HepG2 (cell line): ENCODE data around the gene SF3B6. TPM values are rescaled to one million over a fixed set of nuclear protein-coding genes. Genes with fewer than 3 reads are reported as not detected.
A peak's percentile ranks its signal among the peaks of the same experiment; 100 is the strongest.

Experiments used
- ASH2L ChIP-seq: fragments of 300-600, 200-600 bp; sonication (generic); IDR thresholded peaks from 2 replicates; pipeline ENCODE4 v1.7.0; 2017; ENCODE audit warnings: low read depth, mild to moderate bottlenecking, moderate library complexity, mixed read lengths, low read length; ENCODE audit not compliant: insufficient read length
- CENPX ChIP-seq: sonication (generic); formaldehyde crosslinking; IDR thresholded peaks from 2 replicates; pipeline ENCODE4 v1.9.0; 2021; ENCODE audit warnings: mild to moderate bottlenecking, missing genetic modification reagents, moderate library complexity
- EHMT2 ChIP-seq: fragments of 200-600 bp; sonication (generic); IDR thresholded peaks from 2 replicates; pipeline ENCODE4 v1.7.0; 2017; ENCODE audit warnings: antibody characterized with exemption, low read depth, low read length, borderline replicate concordance
- ESRRA ChIP-seq: sonication (generic); formaldehyde crosslinking; IDR thresholded peaks from 2 replicates; pipeline ENCODE4 v1.5.1; 2020; ENCODE audit warnings: mild to moderate bottlenecking, low read depth, missing genetic modification reagents
- IRF2 ChIP-seq: IDR thresholded peaks from 2 replicates; pipeline ENCODE4 v1.6.1; 2018; ENCODE audit warnings: missing genetic modification reagents, missing compliant biosample characterization
- KAT7 ChIP-seq: IDR thresholded peaks from 2 replicates; pipeline ENCODE4 v1.6.1; 2018; ENCODE audit warnings: borderline replicate concordance, missing compliant biosample characterization
- MAFG ChIP-seq: sonication (generic); formaldehyde crosslinking; IDR thresholded peaks from 2 replicates; pipeline ENCODE4 v1.5.1; 2020; ENCODE audit warnings: mild to moderate bottlenecking, missing genetic modification reagents
- MXD4 ChIP-seq: IDR thresholded peaks from 2 replicates; pipeline ENCODE4 v1.6.1; 2016; ENCODE audit warnings: mild to moderate bottlenecking, missing biosample characterization, missing genetic modification reagents
- NCOA1 ChIP-seq: sonication (generic); formaldehyde crosslinking; IDR thresholded peaks from 2 replicates; pipeline ENCODE4 v1.9.0; 2021; ENCODE audit warnings: missing genetic modification reagents
- NFE2 ChIP-seq: sonication (generic); formaldehyde crosslinking; IDR thresholded peaks from 2 replicates; pipeline ENCODE4 v1.4.0; 2020; ENCODE audit warnings: missing genetic modification reagents
- NFIB ChIP-seq: sonication (generic); formaldehyde crosslinking; IDR thresholded peaks from 2 replicates; pipeline ENCODE4 v1.9.0; 2021; ENCODE audit warnings: missing genetic modification reagents, mild to moderate bottlenecking, borderline replicate concordance
- RFX5 ChIP-seq: IDR thresholded peaks from 2 replicates; pipeline ENCODE4 v1.6.1; 2011; ENCODE audit warnings: low read depth, low read length, improper control_type of control experiment
- SP1 ChIP-seq, 2 experiments: fragments of 450-650 bp in 1 of 2; sonication (generic) in 1 of 2; formaldehyde crosslinking in 1 of 2; IDR thresholded peaks; 2 replicates each; pipeline versions ENCODE4 v1.4.0 to v1.6.1; 2016 to 2020; ENCODE audit warnings: missing genetic modification reagents in 1 of 2
- SYNCRIP ChIP-seq: fragments of 200-400 bp; formaldehyde crosslinking; IDR thresholded peaks from 2 replicates; pipeline ENCODE4 v1.6.1; 2018; ENCODE audit warnings: mild to moderate bottlenecking, low read depth, low read length; ENCODE audit not compliant: insufficient read depth
- ZMYM3 ChIP-seq: sonication (generic); formaldehyde crosslinking; IDR thresholded peaks from 2 replicates; pipeline ENCODE4 v1.5.1; 2020; ENCODE audit warnings: mild to moderate bottlenecking, missing genetic modification reagents
- ZNF30 ChIP-seq: sonication (generic); formaldehyde crosslinking; IDR thresholded peaks from 2 replicates; pipeline ENCODE4 v1.5.0; 2020; ENCODE audit warnings: mild to moderate bottlenecking, missing genetic modification reagents
- ZNF558 ChIP-seq: sonication (generic); formaldehyde crosslinking; IDR thresholded peaks from 2 replicates; pipeline ENCODE4 v1.9.0; 2022; ENCODE audit warnings: mild to moderate bottlenecking, missing genetic modification reagents, borderline replicate concordance
- ZNF713 ChIP-seq: sonication (generic); formaldehyde crosslinking; IDR thresholded peaks from 2 replicates; pipeline ENCODE4 v1.4.0; 2020; ENCODE audit warnings: mild to moderate bottlenecking, missing genetic modification reagents
- ZNF768 ChIP-seq: sonication (generic); formaldehyde crosslinking; IDR thresholded peaks from 2 replicates; pipeline ENCODE4 v1.4.0; 2020; ENCODE audit warnings: missing genetic modification reagents
- polyA plus RNA-seq, 8 experiments: library from polyadenylated mRNA; depleted of rRNA in 3 of 8; stranded (reverse) in 7 of 8; unstranded in 1 of 8; fragments of >200 nt; fragmentation: Illumina TruSeq in 4 of 8; extraction: Trizol in 4 of 8; gene quantifications; 2 replicates each; pipeline versions ENCODE4 v1.2.1 to v1.2.3, GENCODE V29; 2011 to 2016; ENCODE audit warnings: low read depth in 4 of 8, missing spikeins in 1 of 8, mixed read lengths in 1 of 8; ENCODE audit not compliant: insufficient read depth in 1 of 8
- total RNA-seq, 5 experiments: library from RNA; depleted of rRNA; stranded (reverse); fragments of >200 nt; fragmentation: Illumina TruSeq; extraction: Trizol; gene quantifications; 2 replicates each; pipeline ENCODE4 v1.2.3, GENCODE V29; 2016; ENCODE audit warnings: low read depth in 1 of 5
- TF ChIP-seq, protein P1 (sequence below): sonication (generic); formaldehyde crosslinking; IDR thresholded peaks from 2 replicates; pipeline ENCODE4 v1.8.0; 2023; ENCODE audit warnings: mild to moderate bottlenecking, missing genetic modification reagents
- TF ChIP-seq, protein P2 (sequence below): sonication (generic); formaldehyde crosslinking; IDR thresholded peaks from 2 replicates; pipeline ENCODE4 v1.5.1; 2020; ENCODE audit warnings: missing genetic modification reagents, mild to moderate bottlenecking, borderline replicate concordance
- TF ChIP-seq, protein P3 (sequence below): sonication (generic); formaldehyde crosslinking; IDR thresholded peaks from 2 replicates; pipeline ENCODE4 v1.4.0; 2020; ENCODE audit warnings: mild to moderate bottlenecking, missing genetic modification reagents
- TF ChIP-seq, protein P4 (sequence below): IDR thresholded peaks from 2 replicates; pipeline ENCODE4 v1.6.1; 2016; ENCODE audit warnings: low read depth, borderline replicate concordance
- TF ChIP-seq, protein P5 (sequence below): sonication (generic); formaldehyde crosslinking; IDR thresholded peaks from 2 replicates; pipeline ENCODE4 v1.4.0; 2020; ENCODE audit warnings: missing genetic modification reagents, borderline replicate concordance

The SF3B6 gene
- total and polyA plus RNA-seq, 2 of the 13 experiments (the other 11 are each of a cell fraction or from before 2014, with no cell fraction given): 177 to 182 TPM

DNA sequence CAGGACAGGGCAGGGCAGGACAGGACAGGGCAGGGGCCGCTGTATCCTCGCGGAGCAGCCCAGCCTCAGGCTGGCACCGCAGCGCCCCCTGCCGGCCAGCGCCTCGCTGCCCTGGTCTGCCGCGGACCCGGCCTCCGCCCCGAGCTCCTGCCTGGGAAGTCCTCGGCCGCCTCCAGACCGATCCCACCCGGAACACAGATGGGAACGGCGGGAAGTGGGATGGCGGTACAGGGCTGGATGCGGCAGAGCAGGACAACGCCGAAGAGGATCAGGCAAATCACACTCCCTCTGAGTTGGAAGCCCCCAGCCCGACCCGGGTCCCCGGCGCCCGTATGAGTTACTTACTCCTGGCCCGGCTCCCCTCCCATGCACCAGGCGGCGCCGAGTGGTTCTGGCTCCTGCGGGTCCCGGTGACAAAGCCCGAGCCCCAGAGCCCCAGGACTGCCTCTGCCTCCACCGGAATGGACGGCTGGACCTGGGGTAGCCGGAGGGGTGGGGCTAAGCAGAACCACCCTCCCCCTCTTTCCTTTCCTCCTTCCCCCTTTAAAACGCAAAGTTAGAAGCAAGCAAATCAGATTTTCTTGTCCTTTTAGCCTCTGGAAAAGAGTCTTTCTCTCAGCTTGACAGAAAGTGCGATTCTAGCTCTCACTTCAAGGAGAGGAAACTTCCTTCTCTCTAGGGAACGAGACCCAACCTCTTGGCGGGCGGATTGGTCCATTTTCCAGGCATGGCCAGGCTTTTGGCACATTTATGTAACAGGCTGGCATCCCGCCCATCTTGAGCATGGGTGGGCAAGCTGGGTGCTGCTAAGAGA, 8.5 kb upstream of the SF3B6 start, which contains the start of gene TP53I3 (continued):
- TF ChIP-seq, protein P1, sequence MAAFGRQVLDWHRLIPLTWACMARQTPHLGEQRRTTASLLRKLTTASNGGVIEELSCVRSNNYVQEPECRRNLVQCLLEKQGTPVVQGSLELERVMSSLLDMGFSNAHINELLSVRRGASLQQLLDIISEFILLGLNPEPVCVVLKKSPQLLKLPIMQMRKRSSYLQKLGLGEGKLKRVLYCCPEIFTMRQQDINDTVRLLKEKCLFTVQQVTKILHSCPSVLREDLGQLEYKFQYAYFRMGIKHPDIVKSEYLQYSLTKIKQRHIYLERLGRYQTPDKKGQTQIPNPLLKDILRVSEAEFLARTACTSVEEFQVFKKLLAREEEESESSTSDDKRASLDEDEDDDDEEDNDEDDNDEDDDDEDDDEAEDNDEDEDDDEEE (CRISPR knock-in tag): 0 out of 2 replicates have a peak, but pooled peaks have one; percentile 63
- TF ChIP-seq, protein P2, sequence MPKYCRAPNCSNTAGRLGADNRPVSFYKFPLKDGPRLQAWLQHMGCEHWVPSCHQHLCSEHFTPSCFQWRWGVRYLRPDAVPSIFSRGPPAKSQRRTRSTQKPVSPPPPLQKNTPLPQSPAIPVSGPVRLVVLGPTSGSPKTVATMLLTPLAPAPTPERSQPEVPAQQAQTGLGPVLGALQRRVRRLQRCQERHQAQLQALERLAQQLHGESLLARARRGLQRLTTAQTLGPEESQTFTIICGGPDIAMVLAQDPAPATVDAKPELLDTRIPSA (CRISPR knock-in tag): peak; percentile 82; the same call in 1 of the 2 replicates
- TF ChIP-seq, protein P3, sequence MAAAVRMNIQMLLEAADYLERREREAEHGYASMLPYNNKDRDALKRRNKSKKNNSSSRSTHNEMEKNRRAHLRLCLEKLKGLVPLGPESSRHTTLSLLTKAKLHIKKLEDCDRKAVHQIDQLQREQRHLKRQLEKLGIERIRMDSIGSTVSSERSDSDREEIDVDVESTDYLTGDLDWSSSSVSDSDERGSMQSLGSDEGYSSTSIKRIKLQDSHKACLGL (CRISPR knock-in tag): peak; percentile 69; the same call in 1 of the 2 replicates
- TF ChIP-seq MAFG (CRISPR knock-in tag) (no peak), ASH2L (peak; percentile 71), NFIB (CRISPR knock-in tag) (no peak), SYNCRIP (no peak), IRF2 (CRISPR knock-in tag) (0 out of 2 replicates have a peak, but pooled peaks have one; percentile 58), ZMYM3 (CRISPR knock-in tag) (no peak; the same call in none of the 2 replicates), MXD4 (peak; percentile 3; the same call in 1 of the 2 replicates), SP1 (IDR thresholded peaks at IDR 0.05) (no peak), SP1 (CRISPR knock-in tag; IDR thresholded peaks at IDR 0.05) (peak; percentile 22; the same call in 1 of the 2 replicates), ZNF30 (CRISPR knock-in tag) (no peak), CENPX (CRISPR knock-in tag) (no peak), ZNF768 (CRISPR knock-in tag) (peak; percentile 87), ZNF558 (CRISPR knock-in tag) (peak; percentile 92; the same call in 1 of the 2 replicates), ZNF713 (CRISPR knock-in tag) (0 out of 2 replicates have a peak, but pooled peaks have one; percentile 13), NCOA1 (CRISPR knock-in tag) (no peak), KAT7 (CRISPR knock-in tag) (peak; percentile 87; the same call in 1 of the 2 replicates), EHMT2 (no peak), NFE2 (CRISPR knock-in tag) (no peak), ESRRA (no peak; the same call in 1 of the 2 replicates), RFX5 (no peak)
- TF ChIP-seq, protein P4, sequence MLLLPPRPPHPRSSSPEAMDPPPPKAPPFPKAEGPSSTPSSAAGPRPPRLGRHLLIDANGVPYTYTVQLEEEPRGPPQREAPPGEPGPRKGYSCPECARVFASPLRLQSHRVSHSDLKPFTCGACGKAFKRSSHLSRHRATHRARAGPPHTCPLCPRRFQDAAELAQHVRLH (CRISPR knock-in tag): peak; percentile 88; the same call in 1 of the 2 replicates
- TF ChIP-seq, protein P5, sequence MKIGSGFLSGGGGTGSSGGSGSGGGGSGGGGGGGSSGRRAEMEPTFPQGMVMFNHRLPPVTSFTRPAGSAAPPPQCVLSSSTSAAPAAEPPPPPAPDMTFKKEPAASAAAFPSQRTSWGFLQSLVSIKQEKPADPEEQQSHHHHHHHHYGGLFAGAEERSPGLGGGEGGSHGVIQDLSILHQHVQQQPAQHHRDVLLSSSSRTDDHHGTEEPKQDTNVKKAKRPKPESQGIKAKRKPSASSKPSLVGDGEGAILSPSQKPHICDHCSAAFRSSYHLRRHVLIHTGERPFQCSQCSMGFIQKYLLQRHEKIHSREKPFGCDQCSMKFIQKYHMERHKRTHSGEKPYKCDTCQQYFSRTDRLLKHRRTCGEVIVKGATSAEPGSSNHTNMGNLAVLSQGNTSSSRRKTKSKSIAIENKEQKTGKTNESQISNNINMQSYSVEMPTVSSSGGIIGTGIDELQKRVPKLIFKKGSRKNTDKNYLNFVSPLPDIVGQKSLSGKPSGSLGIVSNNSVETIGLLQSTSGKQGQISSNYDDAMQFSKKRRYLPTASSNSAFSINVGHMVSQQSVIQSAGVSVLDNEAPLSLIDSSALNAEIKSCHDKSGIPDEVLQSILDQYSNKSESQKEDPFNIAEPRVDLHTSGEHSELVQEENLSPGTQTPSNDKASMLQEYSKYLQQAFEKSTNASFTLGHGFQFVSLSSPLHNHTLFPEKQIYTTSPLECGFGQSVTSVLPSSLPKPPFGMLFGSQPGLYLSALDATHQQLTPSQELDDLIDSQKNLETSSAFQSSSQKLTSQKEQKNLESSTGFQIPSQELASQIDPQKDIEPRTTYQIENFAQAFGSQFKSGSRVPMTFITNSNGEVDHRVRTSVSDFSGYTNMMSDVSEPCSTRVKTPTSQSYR (CRISPR knock-in tag): no peak; the same call in 1 of the 2 replicates
